SK-N-SH (cell line): ENCODE results near the gene GJD3.

Experiments used
- ELF1 ChIP-seq: IDR thresholded peaks from 2 replicates; pipeline ENCODE4 v1.4.0; 2012
- EZH2phosphoT487 ChIP-seq: fragments of 200-600 bp; sonication (generic); IDR thresholded peaks from 2 replicates; pipeline ENCODE4 v1.6.1; 2017; ENCODE audit warnings: low read depth, mixed run types, mild to moderate bottlenecking, antibody characterized with exemption, moderate library complexity, borderline replicate concordance
- JUND ChIP-seq: IDR thresholded peaks from 2 replicates; pipeline ENCODE4 v1.4.0; 2012
- MXI1 ChIP-seq: IDR thresholded peaks from 2 replicates; pipeline ENCODE4 v1.6.1; 2012; ENCODE audit warnings: mild to moderate bottlenecking, low read depth, low read length, improper control_type of control experiment
- NFIC ChIP-seq: IDR thresholded peaks from 2 replicates; pipeline ENCODE4 v1.4.0; 2012; ENCODE audit warnings: borderline replicate concordance
- POLR2AphosphoS5 ChIP-seq: IDR thresholded peaks from 2 replicates; pipeline ENCODE4 v1.6.1; 2012; ENCODE audit warnings: low read depth, low read length
- SMC3 ChIP-seq: IDR thresholded peaks from 2 replicates; pipeline ENCODE4 v1.6.1; 2012; ENCODE audit warnings: low read depth, low read length, improper control_type of control experiment
- TF ChIP-seq, protein P1 (sequence below): fragments of 200-600 bp; sonication (generic); IDR thresholded peaks from 2 replicates; pipeline ENCODE4 v1.6.1; 2017; ENCODE audit warnings: antibody characterized with exemption, mild to moderate bottlenecking, moderate library complexity
- TF ChIP-seq, protein P2 (sequence below): IDR thresholded peaks from 2 replicates; pipeline ENCODE4 v1.4.0; 2012; ENCODE audit warnings: low read depth

DNA sequence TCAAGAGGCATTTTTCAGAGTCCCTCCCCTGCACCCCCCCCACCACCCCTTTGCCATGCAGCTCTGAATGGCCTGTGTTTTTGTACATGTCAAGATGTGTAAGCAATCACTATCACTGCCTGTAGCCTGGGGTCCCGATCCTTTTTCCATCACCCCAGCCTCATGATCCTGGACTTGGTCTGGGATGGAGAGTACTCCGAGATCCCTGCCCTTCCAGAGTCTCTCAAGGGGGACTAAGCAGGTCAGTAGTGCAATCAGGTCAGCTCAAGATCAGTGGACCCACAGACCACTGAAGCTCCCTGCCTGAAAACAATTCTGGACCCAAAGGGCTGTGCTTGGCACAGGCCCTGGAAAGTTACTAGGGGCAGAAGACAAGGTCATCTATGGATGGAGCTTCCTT, 7.5 kb upstream of the GJD3 start:
- TF ChIP-seq, protein P1, sequence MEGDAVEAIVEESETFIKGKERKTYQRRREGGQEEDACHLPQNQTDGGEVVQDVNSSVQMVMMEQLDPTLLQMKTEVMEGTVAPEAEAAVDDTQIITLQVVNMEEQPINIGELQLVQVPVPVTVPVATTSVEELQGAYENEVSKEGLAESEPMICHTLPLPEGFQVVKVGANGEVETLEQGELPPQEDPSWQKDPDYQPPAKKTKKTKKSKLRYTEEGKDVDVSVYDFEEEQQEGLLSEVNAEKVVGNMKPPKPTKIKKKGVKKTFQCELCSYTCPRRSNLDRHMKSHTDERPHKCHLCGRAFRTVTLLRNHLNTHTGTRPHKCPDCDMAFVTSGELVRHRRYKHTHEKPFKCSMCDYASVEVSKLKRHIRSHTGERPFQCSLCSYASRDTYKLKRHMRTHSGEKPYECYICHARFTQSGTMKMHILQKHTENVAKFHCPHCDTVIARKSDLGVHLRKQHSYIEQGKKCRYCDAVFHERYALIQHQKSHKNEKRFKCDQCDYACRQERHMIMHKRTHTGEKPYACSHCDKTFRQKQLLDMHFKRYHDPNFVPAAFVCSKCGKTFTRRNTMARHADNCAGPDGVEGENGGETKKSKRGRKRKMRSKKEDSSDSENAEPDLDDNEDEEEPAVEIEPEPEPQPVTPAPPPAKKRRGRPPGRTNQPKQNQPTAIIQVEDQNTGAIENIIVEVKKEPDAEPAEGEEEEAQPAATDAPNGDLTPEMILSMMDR, result no peak
- TF ChIP-seq JUND, result no peak
- TF ChIP-seq EZH2phosphoT487, result no peak
- no peak for TF ChIP-seq NFIC
- TF ChIP-seq SMC3, result no peak
- no peak for TF ChIP-seq POLR2AphosphoS5
- TF ChIP-seq MXI1, result no peak
- TF ChIP-seq, protein P2, sequence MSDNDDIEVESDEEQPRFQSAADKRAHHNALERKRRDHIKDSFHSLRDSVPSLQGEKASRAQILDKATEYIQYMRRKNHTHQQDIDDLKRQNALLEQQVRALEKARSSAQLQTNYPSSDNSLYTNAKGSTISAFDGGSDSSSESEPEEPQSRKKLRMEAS, result no peak
- TF ChIP-seq ELF1, result no peak
